ENCODE measurements around the gene TP53TG3D.
"Not testable (repeated sequence)": the region's sequence is repeated elsewhere in the genome, so short reads cannot be mapped to it uniquely, and the experiment has no call there.

The TP53TG3D gene, protein sequence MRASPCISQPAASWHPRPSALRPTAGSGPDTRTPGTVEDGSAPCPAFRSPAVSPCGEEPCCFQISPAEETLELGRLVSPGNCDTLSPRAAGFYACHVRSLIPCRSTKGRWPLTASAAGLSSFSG

GRCh38 chr16:32252986-32253385 is at the start of gene TP53TG3D:
TSS of gene TP53TG3D (plus strand) at chr16:32253286. CDS start at chr16:32253354, 68 bp downstream.
- DNase-seq: not testable (repeated sequence)

- DNase-seq: not testable (repeated sequence)
Observed at GRCh38 chr16:32253507-32253906, 421 bp downstream of the TP53TG3D start.

- DNase-seq: not testable (repeated sequence)
Observed at GRCh38 chr16:32261526-32261925, 8.4 kb downstream of the TP53TG3D start.

DNA sequence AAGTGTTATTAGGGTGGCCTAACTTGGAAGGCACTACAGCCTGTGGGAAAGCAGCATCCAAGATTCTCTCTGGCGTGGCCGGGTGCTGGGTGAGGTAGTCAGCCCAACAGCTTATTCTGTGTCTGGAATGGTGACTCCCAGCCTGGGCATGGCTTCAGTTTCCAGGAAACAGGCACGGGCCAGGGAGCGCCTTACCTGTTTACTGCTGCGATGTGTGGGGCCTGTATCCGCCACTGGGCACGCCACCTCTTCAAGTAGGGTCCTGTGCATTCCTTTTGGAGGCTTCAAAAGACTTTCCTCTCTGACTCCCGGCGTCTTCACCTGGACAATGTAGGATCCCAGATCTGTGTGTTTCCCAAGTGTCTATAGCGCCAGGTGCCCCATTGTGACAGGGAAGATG is 10.5 kb downstream of the TP53TG3D start:
- not testable (repeated sequence) for DNase-seq

DNA sequence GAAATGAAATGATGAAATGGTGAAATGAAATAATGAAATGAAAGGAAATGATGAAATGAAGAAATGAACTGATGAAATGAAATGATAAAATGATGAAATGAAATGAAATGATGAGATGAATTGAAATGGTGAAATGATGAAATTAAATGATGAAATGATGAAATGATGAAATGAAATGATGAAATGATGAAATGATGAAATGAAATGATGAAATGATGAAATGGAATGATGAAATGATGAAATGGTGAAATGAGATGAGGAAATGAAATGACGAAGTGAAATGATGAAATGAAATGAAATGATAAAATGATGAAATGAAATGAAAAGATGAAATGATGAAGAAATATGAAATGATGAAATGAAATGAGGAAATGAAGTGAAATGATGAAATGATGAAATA is 28.8 kb downstream of the TP53TG3D start:
- DNase-seq: not testable (repeated sequence)

GRCh38 chr16:32283024-32283423 is 29.9 kb downstream of the TP53TG3D start:
- not testable (repeated sequence) for DNase-seq

- not testable (repeated sequence) for DNase-seq
Observed at GRCh38 chr16:32283917-32284495, 30.9 kb downstream of the TP53TG3D start.

- not testable (repeated sequence) for DNase-seq
Observed at GRCh38 chr16:32284800-32285796, 32.0 kb downstream of the TP53TG3D start.

DNA sequence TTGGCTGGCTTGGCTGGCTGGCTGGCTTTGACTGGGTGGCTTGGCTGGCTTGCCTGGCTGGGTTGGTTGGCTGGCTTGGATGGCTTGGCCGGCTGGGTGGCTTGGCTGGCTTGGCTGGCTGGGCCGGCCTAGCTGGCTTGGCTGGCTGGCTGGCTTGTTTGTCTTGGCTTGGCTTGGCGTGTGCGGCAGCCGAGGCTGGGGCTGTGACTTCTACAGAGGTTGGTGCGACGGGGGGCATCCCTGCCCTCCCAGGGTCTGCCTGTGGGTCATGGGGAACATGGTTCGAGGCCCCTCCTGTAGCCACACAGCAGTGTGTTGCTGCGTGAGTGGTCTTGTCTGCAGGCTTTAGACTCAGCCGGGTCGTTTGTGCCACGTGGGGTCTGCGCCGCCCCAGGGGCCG is 33.1 kb downstream of the TP53TG3D start:
- not testable (repeated sequence) for DNase-seq

- not testable (repeated sequence) for DNase-seq
Observed at GRCh38 chr16:32287743-32288142, 34.7 kb downstream of the TP53TG3D start.

- DNase-seq: not testable (repeated sequence)
Observed at GRCh38 chr16:32289197-32289596, 36.1 kb downstream of the TP53TG3D start.

GRCh38 chr16:32302776-32303175 is 49.7 kb downstream of the TP53TG3D start:
- DNase-seq: not testable (repeated sequence)
